ENCODE data around the gene DOCK4. TPM values are rescaled to one million over a fixed set of nuclear protein-coding genes. Genes with fewer than 3 reads are reported as not detected.

Gene DOCK4
- total RNA-seq, 1 donor from 2014 or later, result 162 TPM

- no peak for DNase-seq
Measured at GRCh38 chr7:112047421-112047820, 158.8 kb downstream of the DOCK4 start.

- no peak for DNase-seq
Measured at GRCh38 chr7:112045222-112045621, 161.0 kb downstream of the DOCK4 start.

- no peak for DNase-seq
Measured at GRCh38 chr7:112042631-112043030, 163.6 kb downstream of the DOCK4 start.

- no peak for DNase-seq
Measured at GRCh38 chr7:112038353-112038752, 167.8 kb downstream of the DOCK4 start.

- DNase-seq, result peak; percentile 35
Measured at GRCh38 chr7:112036071-112036470, 170.1 kb downstream of the DOCK4 start.

- DNase-seq, result no peak
Measured at GRCh38 chr7:112031689-112032088, 174.5 kb downstream of the DOCK4 start.

GRCh38 chr7:112025556-112025955 is 180.6 kb downstream of the DOCK4 start:
- no peak for DNase-seq

- DNase-seq, result peak; percentile 68
Measured at GRCh38 chr7:112023786-112024185, 182.4 kb downstream of the DOCK4 start.

GRCh38 chr7:112023282-112023681 is 182.9 kb downstream of the DOCK4 start:
- DNase-seq, result peak; percentile 89

- DNase-seq, result no peak
Measured at GRCh38 chr7:112022128-112022527, 184.1 kb downstream of the DOCK4 start.

- no peak for DNase-seq
Measured at GRCh38 chr7:112021379-112022044, 184.7 kb downstream of the DOCK4 start.

GRCh38 chr7:112020800-112021199 is 185.4 kb downstream of the DOCK4 start:
- DNase-seq, result no peak

- DNase-seq, result no peak
Measured at GRCh38 chr7:112019932-112020331, 186.3 kb downstream of the DOCK4 start.

- DNase-seq, result no peak
Measured at GRCh38 chr7:112018305-112019030, 187.7 kb downstream of the DOCK4 start.

GRCh38 chr7:112015146-112015545 is 191.1 kb downstream of the DOCK4 start:
- no peak for DNase-seq

- no peak for DNase-seq
Measured at GRCh38 chr7:112014347-112014746, 191.9 kb downstream of the DOCK4 start.

- DNase-seq, result no peak
Measured at GRCh38 chr7:112013274-112013673, 192.9 kb downstream of the DOCK4 start.

GRCh38 chr7:112012242-112012641 is 194.0 kb downstream of the DOCK4 start:
- DNase-seq, result no peak

- DNase-seq, result no peak
Measured at GRCh38 chr7:112010994-112011393, 195.2 kb downstream of the DOCK4 start.

GRCh38 chr7:112010109-112010508 is 196.1 kb downstream of the DOCK4 start:
- DNase-seq, result no peak

- peak; percentile 60 for DNase-seq
Measured at GRCh38 chr7:112009081-112009480, 197.1 kb downstream of the DOCK4 start.

GRCh38 chr7:112007185-112007584 is 199.0 kb downstream of the DOCK4 start:
- DNase-seq, result no peak

GRCh38 chr7:112006071-112006470 is 200.1 kb downstream of the DOCK4 start:
- DNase-seq, result no peak

GRCh38 chr7:112005205-112005775 is 200.9 kb downstream of the DOCK4 start:
- no peak for DNase-seq

Data from dermis blood vessel endothelial cell (primary cell).